Stimulated activated CD4-positive, alpha-beta T cell treated with anti-CD3 and anti-CD28 coated beads, Interleukin-4, amount 100 ng/mL, for 4 hours (primary cell): Measurements from ENCODE around the gene C1orf210.
A peak's percentile ranks its signal among the peaks of the same experiment; 100 is the strongest.

ENCODE experiments used
- DNase-seq, 2 experiments: peaks; one replicate each; pipeline ENCODE4 v3.0.0-alpha.2; 2020

Gene C1orf210

GRCh38 chr1:43246466-43247213 is 38.7 kb downstream of the C1orf210 start:
- no peak for DNase-seq

GRCh38 chr1:43243299-43243698 is 42.1 kb downstream of the C1orf210 start:
- no peak for DNase-seq

GRCh38 chr1:43241413-43241836 is 44.0 kb downstream of the C1orf210 start:
- DNase-seq: no peak

GRCh38 chr1:43239484-43239883 is 45.9 kb downstream of the C1orf210 start:
- DNase-seq: no peak

GRCh38 chr1:43238991-43239469 is 46.4 kb downstream of the C1orf210 start:
- DNase-seq: no peak

GRCh38 chr1:43238085-43238484 is 47.3 kb downstream of the C1orf210 start:
- DNase-seq: peak in 1 of 2 experiments; percentile 8

- DNase-seq: no peak
Measured at GRCh38 chr1:43237121-43237520, 48.3 kb downstream of the C1orf210 start.

GRCh38 chr1:43235451-43236121 is 49.8 kb downstream of the C1orf210 start:
- no peak for DNase-seq

- no peak for DNase-seq
Measured at GRCh38 chr1:43235040-43235439, 50.3 kb downstream of the C1orf210 start.

- DNase-seq: no peak
Measured at GRCh38 chr1:43234267-43234666, 51.1 kb downstream of the C1orf210 start.

GRCh38 chr1:43233631-43234030 is 51.8 kb downstream of the C1orf210 start:
- DNase-seq: no peak

GRCh38 chr1:43232482-43232881 is 52.9 kb downstream of the C1orf210 start:
- DNase-seq: no peak

GRCh38 chr1:43232074-43232473 is 53.3 kb downstream of the C1orf210 start:
- no peak for DNase-seq
